Measurements from ENCODE around the gene UBA1.
A peak's percentile ranks its signal among the peaks of the same experiment; 100 is the strongest.

The UBA1 gene

DNA sequence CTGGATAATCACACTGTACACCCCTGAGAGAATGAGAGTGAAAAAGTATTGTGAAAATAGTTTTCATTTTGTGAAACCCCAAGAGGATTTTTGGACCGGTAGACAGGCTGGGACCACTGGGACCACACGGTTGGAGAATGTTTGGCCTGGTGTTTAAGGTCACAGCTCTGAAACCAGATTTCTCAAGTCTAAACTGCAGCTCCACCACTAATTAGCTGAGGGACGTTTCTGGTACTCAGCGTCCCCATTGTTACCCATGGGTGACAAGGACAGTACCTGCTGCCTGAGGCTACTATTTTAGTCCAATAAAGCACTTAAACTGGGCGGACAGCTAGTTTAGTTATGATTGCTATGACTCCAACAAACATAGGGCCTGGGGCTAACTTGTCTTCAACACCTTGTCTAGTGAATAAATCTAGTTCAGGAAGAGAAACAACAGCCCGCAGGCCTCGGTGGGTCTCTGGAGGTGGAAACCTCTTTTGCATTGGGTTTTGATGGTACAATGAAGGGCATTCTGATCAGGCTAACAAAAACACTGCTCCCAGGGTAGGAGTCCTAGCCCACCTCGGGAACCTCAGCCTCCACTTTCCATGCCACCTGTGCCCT lies 38.7 kb downstream of the UBA1 start:
- Histone ChIP-seq H3K9ac (ENCODE audit: low read depth, low read length, poor library complexity, severe bottlenecking) (peak overlapping the region; percentile 87), H3K79me2 (ENCODE audit: insufficient read depth, low read length) (peaks cover 46% of the 10 kb centered on the region), H3K36me3 (ENCODE audit: insufficient read depth, low read length) (peaks cover 12% of the 10 kb centered on the region; the same call in 1 of the 2 replicates), H3K4me2 (ENCODE audit: low read depth, low read length, poor library complexity, severe bottlenecking) (peak overlapping the region; percentile 84), H3K27me3 (ENCODE audit: insufficient read depth, low read length, poor library complexity, severe bottlenecking) (no peaks in the 10 kb centered on the region), H3K4me3 (ENCODE audit: low read length, poor library complexity, severe bottlenecking) (peak overlapping the region; percentile 83), H3K9me3 (ENCODE audit: insufficient read depth, low read depth, low read length) (no peaks in the 10 kb centered on the region), H2AFZ (ENCODE audit: low read length) (peak overlapping the region; percentile 71), H3K4me1 (ENCODE audit: insufficient read depth, low read length, poor library complexity, severe bottlenecking) (peaks cover 18% of the 10 kb centered on the region), H3F3A (ENCODE audit: low read depth) (no peaks in the 10 kb centered on the region), H4K20me1 (ENCODE audit: insufficient read depth, low read length, poor library complexity, severe bottlenecking) (peaks cover 29% of the 10 kb centered on the region), H3K9me2 (replicated peaks; ENCODE audit: low read depth, low read length) (no peaks in the 10 kb centered on the region)
- no peak for TF ChIP-seq EZH2phosphoT487 (IDR thresholded peaks at IDR 0.05; ENCODE audit: borderline replicate concordance)
- TF ChIP-seq, protein P1, sequence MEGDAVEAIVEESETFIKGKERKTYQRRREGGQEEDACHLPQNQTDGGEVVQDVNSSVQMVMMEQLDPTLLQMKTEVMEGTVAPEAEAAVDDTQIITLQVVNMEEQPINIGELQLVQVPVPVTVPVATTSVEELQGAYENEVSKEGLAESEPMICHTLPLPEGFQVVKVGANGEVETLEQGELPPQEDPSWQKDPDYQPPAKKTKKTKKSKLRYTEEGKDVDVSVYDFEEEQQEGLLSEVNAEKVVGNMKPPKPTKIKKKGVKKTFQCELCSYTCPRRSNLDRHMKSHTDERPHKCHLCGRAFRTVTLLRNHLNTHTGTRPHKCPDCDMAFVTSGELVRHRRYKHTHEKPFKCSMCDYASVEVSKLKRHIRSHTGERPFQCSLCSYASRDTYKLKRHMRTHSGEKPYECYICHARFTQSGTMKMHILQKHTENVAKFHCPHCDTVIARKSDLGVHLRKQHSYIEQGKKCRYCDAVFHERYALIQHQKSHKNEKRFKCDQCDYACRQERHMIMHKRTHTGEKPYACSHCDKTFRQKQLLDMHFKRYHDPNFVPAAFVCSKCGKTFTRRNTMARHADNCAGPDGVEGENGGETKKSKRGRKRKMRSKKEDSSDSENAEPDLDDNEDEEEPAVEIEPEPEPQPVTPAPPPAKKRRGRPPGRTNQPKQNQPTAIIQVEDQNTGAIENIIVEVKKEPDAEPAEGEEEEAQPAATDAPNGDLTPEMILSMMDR (conservative IDR thresholded peaks at IDR 0.05; ENCODE audit: low read length), result no peak

DNA sequence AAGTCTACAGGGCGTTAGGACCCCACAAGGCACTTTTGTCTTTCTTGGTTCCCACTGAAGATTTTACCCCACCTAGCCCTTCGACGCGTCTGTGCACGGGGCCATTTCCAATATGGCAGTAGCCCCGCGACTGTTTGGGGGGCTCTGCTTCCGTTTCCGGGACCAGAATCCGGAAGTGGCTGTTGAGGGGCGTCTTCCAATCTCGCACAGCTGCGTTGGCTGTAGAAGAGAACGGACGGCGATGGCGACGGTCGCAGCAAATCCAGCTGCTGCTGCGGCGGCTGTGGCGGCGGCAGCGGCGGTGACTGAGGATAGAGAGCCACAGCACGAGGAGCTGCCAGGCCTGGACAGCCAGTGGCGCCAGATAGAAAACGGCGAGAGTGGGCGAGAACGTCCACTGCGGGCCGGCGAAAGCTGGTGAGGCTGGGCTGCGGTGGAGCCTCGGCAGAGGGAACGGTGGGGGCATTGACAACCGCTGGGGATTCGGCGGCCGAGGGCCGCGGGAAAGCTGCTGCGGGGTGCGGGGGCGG lies 39.2 kb downstream of the UBA1 start, which contains the start of gene USP11:
Gene USP11, plus strand, starts transcription at position 207 of the 530 bp plus-strand sequence. Its CDS starts 35 bp downstream, at position 242.
- no peaks in the 10 kb centered on the region for H3K27me3 ChIP-seq (ENCODE audit: insufficient read depth, low read length, poor library complexity, severe bottlenecking)
- TF ChIP-seq, protein P1 (conservative IDR thresholded peaks at IDR 0.05; ENCODE audit: low read length), result no peak
- no peak for TF ChIP-seq EZH2phosphoT487 (IDR thresholded peaks at IDR 0.05; ENCODE audit: borderline replicate concordance)
- H3K4me2 ChIP-seq (ENCODE audit: low read depth, low read length, poor library complexity, severe bottlenecking), result peak within 1 kb of the TSS; percentile 84
- H3K79me2 ChIP-seq (ENCODE audit: insufficient read depth, low read length), result peaks cover 52% of the 10 kb centered on the region
- no peaks in the 10 kb centered on the region for H3K9me3 ChIP-seq (ENCODE audit: insufficient read depth, low read depth, low read length)
- no peaks in the 10 kb centered on the region for H3F3A ChIP-seq (ENCODE audit: low read depth)
- peaks cover 11% of the 10 kb centered on the region; the same call in 1 of the 2 replicates for H3K36me3 ChIP-seq (ENCODE audit: insufficient read depth, low read length)
- H3K9me2 ChIP-seq (replicated peaks; ENCODE audit: low read depth, low read length), result no peaks in the 10 kb centered on the region
- peak within 1 kb of the TSS; percentile 83 for H3K4me3 ChIP-seq (ENCODE audit: low read length, poor library complexity, severe bottlenecking)
- peaks cover 32% of the 10 kb centered on the region for H4K20me1 ChIP-seq (ENCODE audit: insufficient read depth, low read length, poor library complexity, severe bottlenecking)
- H2AFZ ChIP-seq (ENCODE audit: low read length), result peak within 1 kb of the TSS; percentile 77
- peaks cover 18% of the 10 kb centered on the region for H3K4me1 ChIP-seq (ENCODE audit: insufficient read depth, low read length, poor library complexity, severe bottlenecking)
- H3K9ac ChIP-seq (ENCODE audit: low read depth, low read length, poor library complexity, severe bottlenecking), result peak within 1 kb of the TSS; percentile 87

DNA sequence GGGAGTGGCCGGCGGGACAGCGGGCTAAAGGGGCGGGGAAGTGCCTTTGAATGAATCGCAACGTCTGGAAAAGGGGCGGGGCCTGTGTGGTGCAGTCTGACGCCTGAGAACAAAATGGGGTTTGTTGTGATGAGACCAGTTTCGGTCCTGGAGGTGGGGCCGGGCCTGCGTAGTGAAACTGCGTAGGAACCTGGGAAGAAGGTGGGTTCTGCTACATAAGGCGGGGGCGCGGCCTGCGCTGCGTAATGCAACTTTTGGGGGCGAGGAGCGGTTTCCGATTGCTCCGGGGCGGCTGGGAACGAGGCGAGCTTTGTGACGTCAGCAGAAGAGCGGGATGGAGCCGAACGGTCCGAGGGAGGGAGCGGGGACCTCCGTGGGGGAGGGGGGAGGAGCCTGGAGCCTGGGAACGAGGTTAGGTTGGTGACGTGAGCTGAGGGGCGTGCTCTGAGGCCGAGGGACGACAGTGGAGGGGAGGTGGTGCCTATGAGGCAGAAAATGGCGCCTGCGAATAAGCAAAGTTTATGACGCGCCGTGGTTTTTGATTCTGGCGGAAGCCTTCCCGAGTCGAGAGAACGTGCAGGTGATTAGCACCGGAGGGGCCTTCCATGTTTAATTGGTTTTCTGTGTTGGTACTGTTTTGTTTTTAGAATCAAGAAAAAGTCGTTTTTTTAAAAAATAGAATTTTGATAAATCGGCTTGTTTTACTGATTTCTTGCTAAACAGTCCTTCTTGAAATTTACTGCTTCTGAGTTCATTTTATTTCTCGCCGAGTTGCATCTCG lies 39.9 kb downstream of the UBA1 start:
- no peaks in the 10 kb centered on the region for H3K9me3 ChIP-seq (ENCODE audit: insufficient read depth, low read depth, low read length)
- H3K9me2 ChIP-seq (replicated peaks; ENCODE audit: low read depth, low read length), result no peaks in the 10 kb centered on the region
- TF ChIP-seq EZH2phosphoT487 (IDR thresholded peaks at IDR 0.05; ENCODE audit: borderline replicate concordance), result no peak
- TF ChIP-seq, protein P1 (conservative IDR thresholded peaks at IDR 0.05; ENCODE audit: low read length), result no peak
- no peaks in the 10 kb centered on the region for H3F3A ChIP-seq (ENCODE audit: low read depth)
- H3K4me2 ChIP-seq (ENCODE audit: low read depth, low read length, poor library complexity, severe bottlenecking), result peak overlapping the region; percentile 79
- peaks cover 34% of the 10 kb centered on the region for H4K20me1 ChIP-seq (ENCODE audit: insufficient read depth, low read length, poor library complexity, severe bottlenecking)
- H2AFZ ChIP-seq (ENCODE audit: low read length), result peak overlapping the region; percentile 77; the same call in 1 of the 2 replicates
- H3K4me1 ChIP-seq (ENCODE audit: insufficient read depth, low read length, poor library complexity, severe bottlenecking), result peaks cover 18% of the 10 kb centered on the region
- H3K27me3 ChIP-seq (ENCODE audit: insufficient read depth, low read length, poor library complexity, severe bottlenecking), result no peaks in the 10 kb centered on the region
- peak overlapping the region; percentile 83 for H3K4me3 ChIP-seq (ENCODE audit: low read length, poor library complexity, severe bottlenecking)
- peaks cover 6% of the 10 kb centered on the region; the same call in 1 of the 2 replicates for H3K36me3 ChIP-seq (ENCODE audit: insufficient read depth, low read length)
- H3K9ac ChIP-seq (ENCODE audit: low read depth, low read length, poor library complexity, severe bottlenecking), result peak overlapping the region; percentile 87
- peaks cover 58% of the 10 kb centered on the region for H3K79me2 ChIP-seq (ENCODE audit: insufficient read depth, low read length)
